ENCODE data around the gene TPGS2.

GRCh38 chr18:36780748-36781147 lies 48.1 kb downstream of the TPGS2 start:
- no peak for TF ChIP-seq CTCF (IDR thresholded peaks at IDR 0.05)
- TF ChIP-seq POLR2A (IDR thresholded peaks at IDR 0.05) = no peak
- TF ChIP-seq EP300 (IDR thresholded peaks at IDR 0.05) = no peak
- TF ChIP-seq POLR2AphosphoS5 (IDR thresholded peaks at IDR 0.05) = no peak

All from stomach (tissue), 4 donors.